GM23338 (cell line): ENCODE data around the gene OR56A4. TPM values are rescaled to one million over a fixed set of nuclear protein-coding genes. Genes with fewer than 3 reads are reported as not detected.

Experiments used
- ATAC-seq: fragments of 200-7000 bp; cut with Tn5 transposase; 3 replicates; pipeline ENCODE4 v1.9.1; 2020
- DNase-seq: peaks from one replicate; pipeline ENCODE4 v3.0.0-alpha.2; 2015; ENCODE audit warnings: low spot score
- H2AFZ ChIP-seq: fragments of 200-600 bp; sonication (generic); 2 replicates; pipeline ENCODE4 v1.8.0; 2016; ENCODE audit warnings: antibody characterized with exemption, mild to moderate bottlenecking, moderate library complexity
- H3F3A ChIP-seq: fragments of 200-600 bp; sonication (generic); replicated peaks from 2 replicates; pipeline ENCODE4 v1.8.0; 2017; ENCODE audit warnings: antibody characterized with exemption, mixed run types, low read depth
- H3K27ac ChIP-seq: fragments of 200-600 bp; sonication (generic); 2 replicates; pipeline ENCODE4 v1.6.1; 2016; ENCODE audit warnings: low read depth
- H3K27me3 ChIP-seq: fragments of 200-600 bp; sonication (generic); 2 replicates; pipeline ENCODE4 v1.8.0; 2016; ENCODE audit warnings: mild to moderate bottlenecking, mixed run types, moderate library complexity; ENCODE audit not compliant: insufficient read depth
- H3K36me3 ChIP-seq: fragments of 200-600 bp; sonication (generic); 2 replicates; pipeline ENCODE4 v1.8.0; 2016; ENCODE audit warnings: mild to moderate bottlenecking; ENCODE audit not compliant: insufficient read depth
- H3K4me1 ChIP-seq: fragments of 200-600 bp; sonication (generic); 2 replicates; pipeline ENCODE4 v1.8.0; 2016; ENCODE audit warnings: mild to moderate bottlenecking, moderate library complexity; ENCODE audit not compliant: insufficient read depth
- H3K4me2 ChIP-seq: fragments of 200-600 bp; sonication (generic); 2 replicates; pipeline ENCODE4 v1.7.1; 2017; ENCODE audit warnings: mixed run types
- H3K4me3 ChIP-seq: fragments of 200-600 bp; sonication (generic); 2 replicates; pipeline ENCODE4 v1.6.1; 2016; ENCODE audit warnings: mixed run types
- H3K79me2 ChIP-seq: fragments of 200-600 bp; sonication (generic); replicated peaks from 2 replicates; pipeline ENCODE4 v1.8.0; 2017; ENCODE audit warnings: mild to moderate bottlenecking; ENCODE audit not compliant: insufficient read depth
- H3K9me2 ChIP-seq: fragments of 200-600 bp; sonication (generic); 2 replicates; pipeline ENCODE4 v1.8.0; 2017; ENCODE audit not compliant: insufficient read depth
- H4K20me1 ChIP-seq: fragments of 200-600 bp; sonication (generic); replicated peaks from 2 replicates; pipeline ENCODE4 v1.8.0; 2017; ENCODE audit warnings: mild to moderate bottlenecking; ENCODE audit not compliant: insufficient read depth
- H3K27ac Mint-ChIP-seq: 2 replicates; pipeline ENCODE4 v1.8.0; 2020; ENCODE audit warnings: inconsistent platforms, mild to moderate bottlenecking, moderate library complexity, mixed read lengths
- H3K27me3 Mint-ChIP-seq: 3 replicates; pipeline ENCODE4 v1.8.0; 2022; ENCODE audit warnings: low read depth, mild to moderate bottlenecking, moderate library complexity, mixed read lengths, inconsistent platforms; ENCODE audit not compliant: insufficient read depth, poor library complexity
- H3K36me3 Mint-ChIP-seq: 3 replicates; pipeline ENCODE4 v1.8.0; 2021; ENCODE audit warnings: low read depth, mild to moderate bottlenecking, inconsistent platforms, moderate library complexity, mixed read lengths
- H3K4me1 Mint-ChIP-seq: 3 replicates; pipeline ENCODE4 v1.8.0; 2020; ENCODE audit warnings: mild to moderate bottlenecking, inconsistent platforms, mixed read lengths
- H3K4me3 Mint-ChIP-seq: 3 replicates; pipeline ENCODE4 v1.8.0; 2021; ENCODE audit warnings: moderate library complexity, mild to moderate bottlenecking, inconsistent platforms, mixed read lengths
- H3K9me3 Mint-ChIP-seq: 3 replicates; pipeline ENCODE4 v1.8.0; 2020; ENCODE audit warnings: moderate library complexity, mild to moderate bottlenecking, inconsistent platforms, mixed read lengths
- CREB1 ChIP-seq: fragments of 250-450 bp; sonication (Bioruptor Pico); IDR thresholded peaks from 2 replicates; pipeline ENCODE4 v1.5.0; 2020; ENCODE audit warnings: low read depth, mild to moderate bottlenecking, moderate library complexity
- EZH2 ChIP-seq: fragments of 200-600 bp; sonication (generic); IDR thresholded peaks from one replicate; pipeline ENCODE4 v1.8.0; 2017; ENCODE audit warnings: antibody characterized with exemption, mild to moderate bottlenecking, low read depth; ENCODE audit not compliant: unreplicated experiment
- JUNB ChIP-seq: IDR thresholded peaks from one replicate; pipeline ENCODE4 v1.6.1; 2016; ENCODE audit warnings: antibody characterized with exemption; ENCODE audit not compliant: unreplicated experiment
- NANOG ChIP-seq: IDR thresholded peaks from 2 replicates; pipeline ENCODE4 v1.6.1; 2016; ENCODE audit warnings: antibody characterized with exemption, borderline replicate concordance
- polyA plus RNA-seq: library from polyadenylated mRNA; unstranded; fragments of >200 nt; fragmentation: Nextera tagmentation; extraction: Ambion mirVana; gene quantifications from 2 replicates; pipeline ENCODE4 v1.2.1, GENCODE V29; 2016
- total RNA-seq: library from RNA; depleted of rRNA; stranded (reverse); fragments of >200 nt; shearing (Covaris generic); gene quantifications from 2 replicates; pipeline ENCODE4 v1.2.3, GENCODE V29; 2014
- TF ChIP-seq, protein P1 (sequence below): fragments of 250-450 bp; sonication (Bioruptor Pico); IDR thresholded peaks from 2 replicates; pipeline ENCODE4 v1.5.0; 2020; ENCODE audit warnings: mild to moderate bottlenecking, moderate library complexity
- TF ChIP-seq, protein P2 (sequence below): IDR thresholded peaks from 2 replicates; pipeline ENCODE4 v1.6.1; 2016; ENCODE audit warnings: antibody characterized with exemption
- TF ChIP-seq, protein P3 (sequence below), 2 experiments: fragments of 200-600 bp in 1 of 2; sonication (generic) in 1 of 2; conservative IDR thresholded peaks; 2 replicates each; pipeline versions ENCODE4 v1.5.1 to v1.6.1; 2016 to 2017; ENCODE audit warnings: antibody characterized with exemption in 2 of 2, low read depth in 2 of 2, mild to moderate bottlenecking in 2 of 2, moderate library complexity in 1 of 2

OR56A4 gene
- total and polyA plus RNA-seq, 2 experiments from 2014 or later: 0.10 to 0.23 TPM

DNA sequence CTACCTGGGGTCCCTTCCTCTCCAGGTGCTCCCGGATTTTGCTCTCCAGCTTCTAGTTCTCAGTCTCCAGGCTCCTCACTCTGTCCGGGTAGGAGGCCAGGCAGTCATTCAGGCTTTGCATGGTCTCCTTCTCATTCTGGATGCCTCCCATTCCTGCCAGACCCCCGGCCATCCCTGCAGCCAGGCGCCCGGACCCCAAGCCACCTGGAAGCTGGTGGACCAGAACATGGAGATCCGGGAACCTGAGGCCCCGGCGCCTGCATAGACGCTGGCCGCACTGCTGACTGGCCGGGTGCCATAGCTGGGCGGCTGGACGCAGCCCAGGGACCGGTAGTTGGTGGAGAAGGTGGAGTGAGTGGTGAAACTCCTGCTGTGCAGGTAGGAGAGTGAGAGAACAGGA, 12.0 kb downstream of the OR56A4 start (continued):
- TF ChIP-seq, protein P1, sequence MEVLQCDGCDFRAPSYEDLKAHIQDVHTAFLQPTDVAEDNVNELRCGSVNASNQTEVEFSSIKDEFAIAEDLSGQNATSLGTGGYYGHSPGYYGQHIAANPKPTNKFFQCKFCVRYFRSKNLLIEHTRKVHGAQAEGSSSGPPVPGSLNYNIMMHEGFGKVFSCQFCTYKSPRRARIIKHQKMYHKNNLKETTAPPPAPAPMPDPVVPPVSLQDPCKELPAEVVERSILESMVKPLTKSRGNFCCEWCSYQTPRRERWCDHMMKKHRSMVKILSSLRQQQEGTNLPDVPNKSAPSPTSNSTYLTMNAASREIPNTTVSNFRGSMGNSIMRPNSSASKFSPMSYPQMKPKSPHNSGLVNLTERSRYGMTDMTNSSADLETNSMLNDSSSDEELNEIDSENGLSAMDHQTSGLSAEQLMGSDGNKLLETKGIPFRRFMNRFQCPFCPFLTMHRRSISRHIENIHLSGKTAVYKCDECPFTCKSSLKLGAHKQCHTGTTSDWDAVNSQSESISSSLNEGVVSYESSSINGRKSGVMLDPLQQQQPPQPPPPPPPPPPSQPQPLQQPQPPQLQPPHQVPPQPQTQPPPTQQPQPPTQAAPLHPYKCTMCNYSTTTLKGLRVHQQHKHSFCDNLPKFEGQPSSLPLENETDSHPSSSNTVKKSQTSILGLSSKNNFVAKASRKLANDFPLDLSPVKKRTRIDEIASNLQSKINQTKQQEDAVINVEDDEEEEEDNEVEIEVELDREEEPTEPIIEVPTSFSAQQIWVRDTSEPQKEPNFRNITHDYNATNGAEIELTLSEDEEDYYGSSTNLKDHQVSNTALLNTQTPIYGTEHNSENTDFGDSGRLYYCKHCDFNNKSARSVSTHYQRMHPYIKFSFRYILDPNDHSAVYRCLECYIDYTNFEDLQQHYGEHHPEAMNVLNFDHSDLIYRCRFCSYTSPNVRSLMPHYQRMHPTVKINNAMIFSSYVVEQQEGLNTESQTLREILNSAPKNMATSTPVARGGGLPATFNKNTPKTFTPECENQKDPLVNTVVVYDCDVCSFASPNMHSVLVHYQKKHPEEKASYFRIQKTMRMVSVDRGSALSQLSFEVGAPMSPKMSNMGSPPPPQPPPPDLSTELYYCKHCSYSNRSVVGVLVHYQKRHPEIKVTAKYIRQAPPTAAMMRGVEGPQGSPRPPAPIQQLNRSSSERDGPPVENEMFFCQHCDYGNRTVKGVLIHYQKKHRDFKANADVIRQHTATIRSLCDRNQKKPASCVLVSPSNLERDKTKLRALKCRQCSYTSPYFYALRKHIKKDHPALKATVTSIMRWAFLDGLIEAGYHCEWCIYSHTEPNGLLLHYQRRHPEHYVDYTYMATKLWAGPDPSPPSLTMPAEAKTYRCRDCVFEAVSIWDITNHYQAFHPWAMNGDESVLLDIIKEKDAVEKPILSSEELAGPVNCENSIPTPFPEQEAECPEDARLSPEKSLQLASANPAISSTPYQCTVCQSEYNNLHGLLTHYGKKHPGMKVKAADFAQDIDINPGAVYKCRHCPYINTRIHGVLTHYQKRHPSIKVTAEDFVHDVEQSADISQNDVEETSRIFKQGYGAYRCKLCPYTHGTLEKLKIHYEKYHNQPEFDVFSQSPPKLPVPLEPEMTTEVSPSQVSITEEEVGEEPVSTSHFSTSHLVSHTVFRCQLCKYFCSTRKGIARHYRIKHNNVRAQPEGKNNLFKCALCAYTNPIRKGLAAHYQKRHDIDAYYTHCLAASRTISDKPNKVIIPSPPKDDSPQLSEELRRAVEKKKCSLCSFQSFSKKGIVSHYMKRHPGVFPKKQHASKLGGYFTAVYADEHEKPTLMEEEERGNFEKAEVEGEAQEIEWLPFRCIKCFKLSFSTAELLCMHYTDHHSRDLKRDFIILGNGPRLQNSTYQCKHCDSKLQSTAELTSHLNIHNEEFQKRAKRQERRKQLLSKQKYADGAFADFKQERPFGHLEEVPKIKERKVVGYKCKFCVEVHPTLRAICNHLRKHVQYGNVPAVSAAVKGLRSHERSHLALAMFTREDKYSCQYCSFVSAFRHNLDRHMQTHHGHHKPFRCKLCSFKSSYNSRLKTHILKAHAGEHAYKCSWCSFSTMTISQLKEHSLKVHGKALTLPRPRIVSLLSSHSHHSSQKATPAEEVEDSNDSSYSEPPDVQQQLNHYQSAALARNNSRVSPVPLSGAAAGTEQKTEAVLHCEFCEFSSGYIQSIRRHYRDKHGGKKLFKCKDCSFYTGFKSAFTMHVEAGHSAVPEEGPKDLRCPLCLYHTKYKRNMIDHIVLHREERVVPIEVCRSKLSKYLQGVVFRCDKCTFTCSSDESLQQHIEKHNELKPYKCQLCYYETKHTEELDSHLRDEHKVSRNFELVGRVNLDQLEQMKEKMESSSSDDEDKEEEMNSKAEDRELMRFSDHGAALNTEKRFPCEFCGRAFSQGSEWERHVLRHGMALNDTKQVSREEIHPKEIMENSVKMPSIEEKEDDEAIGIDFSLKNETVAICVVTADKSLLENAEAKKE: no peak

DNA sequence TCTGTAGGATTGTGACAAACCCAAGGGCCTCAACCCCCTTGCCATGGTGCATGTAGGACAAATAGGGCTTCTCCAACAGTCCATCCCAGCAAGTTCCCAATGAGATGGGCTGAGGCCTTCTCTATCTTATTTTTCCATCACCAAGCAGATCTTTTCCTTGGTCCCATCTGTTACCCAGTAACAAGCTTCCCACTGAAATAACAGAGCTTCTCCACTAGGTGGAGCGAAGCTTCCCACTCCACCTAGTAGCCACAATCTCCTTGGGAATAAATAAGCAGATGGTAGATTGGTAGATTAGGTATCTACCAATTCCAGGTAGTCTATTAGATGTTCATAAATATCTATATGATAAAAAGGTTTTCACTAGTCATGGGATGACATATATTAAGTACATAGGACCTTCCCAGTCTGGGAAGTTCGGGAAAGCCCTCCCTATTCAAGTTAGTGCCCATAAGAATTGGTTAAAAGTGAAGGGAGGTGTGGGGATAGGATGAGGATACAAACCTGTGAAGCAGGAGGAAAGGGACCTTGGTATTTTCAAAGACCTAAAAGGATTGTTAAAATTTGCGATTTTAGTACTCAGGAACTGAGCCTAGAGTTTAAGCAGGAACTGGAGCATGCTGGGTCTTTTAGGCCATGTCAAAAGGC, 14.0 kb downstream of the OR56A4 start:
- Histone ChIP-seq H3K4me1 (no peaks in the 10 kb centered on the region), H3K9me2 (no peaks in the 10 kb centered on the region), H3K36me3 (no peaks in the 10 kb centered on the region), H3K27ac (no peak overlapping the region), H3F3A (no peaks in the 10 kb centered on the region), H3K27me3 (no peaks in the 10 kb centered on the region), H3K4me2 (no peak overlapping the region), H3K79me2 (no peaks in the 10 kb centered on the region), H3K4me3 (no peak overlapping the region), H2AFZ (no peak overlapping the region), H4K20me1 (no peaks in the 10 kb centered on the region)
- H3K36me3 Mint-ChIP-seq: no peaks in the 10 kb centered on the region
- DNase-seq (peak; percentile 65), ATAC-seq (peak; percentile 83)
- no peaks in the 10 kb centered on the region for H3K9me3 Mint-ChIP-seq
- peaks cover 2% of the 10 kb centered on the region for H3K27me3 Mint-ChIP-seq
- 0 out of 2 replicates have a peak overlapping the region, but pooled peaks have one; percentile 61 for H3K27ac Mint-ChIP-seq
- H3K4me1 Mint-ChIP-seq: peaks cover 3% of the 10 kb centered on the region; the same call in 1 of the 3 replicates
- H3K4me3 Mint-ChIP-seq: no peak overlapping the region
- TF ChIP-seq NANOG (no peak), CREB1 (CRISPR knock-in tag) (no peak), JUNB (no peak), EZH2 (no peak)
- TF ChIP-seq, protein P2, sequence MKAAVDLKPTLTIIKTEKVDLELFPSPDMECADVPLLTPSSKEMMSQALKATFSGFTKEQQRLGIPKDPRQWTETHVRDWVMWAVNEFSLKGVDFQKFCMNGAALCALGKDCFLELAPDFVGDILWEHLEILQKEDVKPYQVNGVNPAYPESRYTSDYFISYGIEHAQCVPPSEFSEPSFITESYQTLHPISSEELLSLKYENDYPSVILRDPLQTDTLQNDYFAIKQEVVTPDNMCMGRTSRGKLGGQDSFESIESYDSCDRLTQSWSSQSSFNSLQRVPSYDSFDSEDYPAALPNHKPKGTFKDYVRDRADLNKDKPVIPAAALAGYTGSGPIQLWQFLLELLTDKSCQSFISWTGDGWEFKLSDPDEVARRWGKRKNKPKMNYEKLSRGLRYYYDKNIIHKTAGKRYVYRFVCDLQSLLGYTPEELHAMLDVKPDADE: no peak
- TF ChIP-seq, protein P3, sequence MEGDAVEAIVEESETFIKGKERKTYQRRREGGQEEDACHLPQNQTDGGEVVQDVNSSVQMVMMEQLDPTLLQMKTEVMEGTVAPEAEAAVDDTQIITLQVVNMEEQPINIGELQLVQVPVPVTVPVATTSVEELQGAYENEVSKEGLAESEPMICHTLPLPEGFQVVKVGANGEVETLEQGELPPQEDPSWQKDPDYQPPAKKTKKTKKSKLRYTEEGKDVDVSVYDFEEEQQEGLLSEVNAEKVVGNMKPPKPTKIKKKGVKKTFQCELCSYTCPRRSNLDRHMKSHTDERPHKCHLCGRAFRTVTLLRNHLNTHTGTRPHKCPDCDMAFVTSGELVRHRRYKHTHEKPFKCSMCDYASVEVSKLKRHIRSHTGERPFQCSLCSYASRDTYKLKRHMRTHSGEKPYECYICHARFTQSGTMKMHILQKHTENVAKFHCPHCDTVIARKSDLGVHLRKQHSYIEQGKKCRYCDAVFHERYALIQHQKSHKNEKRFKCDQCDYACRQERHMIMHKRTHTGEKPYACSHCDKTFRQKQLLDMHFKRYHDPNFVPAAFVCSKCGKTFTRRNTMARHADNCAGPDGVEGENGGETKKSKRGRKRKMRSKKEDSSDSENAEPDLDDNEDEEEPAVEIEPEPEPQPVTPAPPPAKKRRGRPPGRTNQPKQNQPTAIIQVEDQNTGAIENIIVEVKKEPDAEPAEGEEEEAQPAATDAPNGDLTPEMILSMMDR (conservative IDR thresholded peaks at IDR 0.05; ENCODE audit: low read depth in 2 of 2): peak; percentile 71 to 83
